Activated CD8-positive, alpha-beta memory T cell treated with anti-CD3 and anti-CD28 coated beads, Interleukin-2, amount 10 ng/mL, durations not matched to agents 7 days and 5 days (primary cell): ENCODE data around the gene LMX1B. TPM values are rescaled to one million over a fixed set of nuclear protein-coding genes. Genes with fewer than 3 reads are reported as not detected.

Source experiments
- total RNA-seq, 2 experiments: library from RNA; stranded (reverse); gene quantifications; one replicate each; pipeline ENCODE4 v1.2.3, GENCODE V29; 2021

LMX1B gene
- total RNA-seq, 2 experiments from 2014 or later, result not detected

Other genes with a start within 250 kb of the LMX1B start
- 10 to 100 TPM; 25.2 to 28.9 TPM for gene ZBTB43, start 191.1 kb downstream of the LMX1B start, total RNA-seq
- 1 to 10 TPM; 7.4 to 7.5 TPM for gene ZBTB34, start 246.7 kb downstream of the LMX1B start, total RNA-seq